Endothelial cell (in vitro differentiated cells): ENCODE results near the gene SKAP1. TPM values are rescaled to one million over a fixed set of nuclear protein-coding genes. Genes with fewer than 3 reads are reported as not detected.
A peak's percentile ranks its signal among the peaks of the same experiment; 100 is the strongest.
"Not testable (repeated sequence)": the region's sequence is repeated elsewhere in the genome, so short reads cannot be mapped to it uniquely, and the experiment has no call there.

Experiments used
- DNase-seq: peaks from one replicate; pipeline ENCODE4 v3.0.0; 2021; ENCODE audit warnings: low spot score
- H3K27ac Mint-ChIP-seq: one replicate; pipeline ENCODE4 v1.8.0; 2021; ENCODE audit warnings: mixed read lengths, inconsistent platforms; ENCODE audit not compliant: unreplicated experiment
- H3K27me3 Mint-ChIP-seq: one replicate; pipeline ENCODE4 v1.8.0; 2021; ENCODE audit warnings: mild to moderate bottlenecking, moderate library complexity, mixed read lengths, inconsistent platforms; ENCODE audit not compliant: unreplicated experiment
- H3K36me3 Mint-ChIP-seq: one replicate; pipeline ENCODE4 v1.8.0; 2021; ENCODE audit warnings: mild to moderate bottlenecking, low read depth, mixed read lengths, inconsistent platforms; ENCODE audit not compliant: unreplicated experiment
- H3K4me1 Mint-ChIP-seq: one replicate; pipeline ENCODE4 v1.8.0; 2021; ENCODE audit warnings: mild to moderate bottlenecking, mixed read lengths, inconsistent platforms; ENCODE audit not compliant: unreplicated experiment
- H3K4me3 Mint-ChIP-seq: one replicate; pipeline ENCODE4 v1.8.0; 2021; ENCODE audit warnings: mild to moderate bottlenecking, mixed read lengths, inconsistent platforms; ENCODE audit not compliant: unreplicated experiment
- H3K9me3 Mint-ChIP-seq: one replicate; pipeline ENCODE4 v1.8.0; 2021; ENCODE audit warnings: mixed read lengths, inconsistent platforms; ENCODE audit not compliant: unreplicated experiment
- CTCF ChIP-seq: fragments of 200-600 bp; sonication (generic); IDR thresholded peaks from one replicate; pipeline ENCODE4 v1.5.0; 2021; ENCODE audit warnings: antibody characterized with exemption; ENCODE audit not compliant: unreplicated experiment
- total RNA-seq: library from RNA; stranded (reverse); fragmentation: NEBNext Ultra II Directional; extraction: Animal tissue kit (Norgen Biotek cat#: 25700); gene quantifications from one replicate; pipeline ENCODE4 v1.2.1, GENCODE V29; 2021; ENCODE audit not compliant: unreplicated experiment

The SKAP1 gene
- total RNA-seq, 1 donor from 2014 or later = 2.1 TPM

- H3K36me3 Mint-ChIP-seq = peaks cover 5% of the 10 kb centered on the region
Measured at GRCh38 chr17:48457080-48457836, 27.2 kb upstream of the SKAP1 start.

GRCh38 chr17:48456589-48456988, 26.6 kb upstream of the SKAP1 start:
- no peak for DNase-seq
- Mint-ChIP-seq H3K27ac (no peak overlapping the region), H3K4me1 (peaks cover 7% of the 10 kb centered on the region), H3K27me3 (peaks cover 3% of the 10 kb centered on the region), H3K9me3 (no peaks in the 10 kb centered on the region), H3K36me3 (peaks cover 5% of the 10 kb centered on the region), H3K4me3 (no peak overlapping the region)
- no peak for TF ChIP-seq CTCF

More at GRCh38 chr17:48457080-48457836, 27.2 kb upstream of the SKAP1 start:
- Mint-ChIP-seq H3K4me3 (no peak overlapping the region), H3K27me3 (peaks cover 3% of the 10 kb centered on the region), H3K27ac (no peak overlapping the region), H3K9me3 (no peaks in the 10 kb centered on the region), H3K4me1 (peaks cover 7% of the 10 kb centered on the region)
- peak; percentile 75 for DNase-seq
- TF ChIP-seq CTCF = peak; percentile 92

- no peak overlapping the region for H3K27ac Mint-ChIP-seq
- DNase-seq = no peak
- no peaks in the 10 kb centered on the region for H3K9me3 Mint-ChIP-seq
- no peak for TF ChIP-seq CTCF
- H3K27me3 Mint-ChIP-seq = peaks cover 3% of the 10 kb centered on the region
- no peak overlapping the region for H3K4me3 Mint-ChIP-seq
- peaks cover 7% of the 10 kb centered on the region for H3K4me1 Mint-ChIP-seq
- peaks cover 5% of the 10 kb centered on the region for H3K36me3 Mint-ChIP-seq
Measured at GRCh38 chr17:48455791-48456190, 25.8 kb upstream of the SKAP1 start.

- Mint-ChIP-seq H3K4me3 (no peak overlapping the region), H3K4me1 (peaks cover 7% of the 10 kb centered on the region), H3K36me3 (peaks cover 5% of the 10 kb centered on the region), H3K27ac (no peak overlapping the region), H3K27me3 (no peaks in the 10 kb centered on the region), H3K9me3 (no peaks in the 10 kb centered on the region)
- no peak for TF ChIP-seq CTCF
- no peak for DNase-seq
Measured at GRCh38 chr17:48453447-48453846, 23.4 kb upstream of the SKAP1 start.

- peaks cover 5% of the 10 kb centered on the region for H3K4me1 Mint-ChIP-seq
- H3K9me3 Mint-ChIP-seq = no peaks in the 10 kb centered on the region
- H3K27ac Mint-ChIP-seq = no peak overlapping the region
- no peak overlapping the region for H3K4me3 Mint-ChIP-seq
- H3K36me3 Mint-ChIP-seq = peaks cover 5% of the 10 kb centered on the region
- no peaks in the 10 kb centered on the region for H3K27me3 Mint-ChIP-seq
- DNase-seq = no peak
- TF ChIP-seq CTCF = no peak
Measured at GRCh38 chr17:48451489-48451888, 21.5 kb upstream of the SKAP1 start.

- not testable (repeated sequence) for DNase-seq, H3K27me3 Mint-ChIP-seq, H3K36me3 Mint-ChIP-seq, H3K27ac Mint-ChIP-seq, H3K9me3 Mint-ChIP-seq
- Mint-ChIP-seq H3K4me3 (peak overlapping the region; percentile 18), H3K4me1 (peaks cover 12% of the 10 kb centered on the region)
Measured at GRCh38 chr17:48449335-48449734, 19.3 kb upstream of the SKAP1 start.
